ENCODE measurements around the gene SERPINB1.

DNA sequence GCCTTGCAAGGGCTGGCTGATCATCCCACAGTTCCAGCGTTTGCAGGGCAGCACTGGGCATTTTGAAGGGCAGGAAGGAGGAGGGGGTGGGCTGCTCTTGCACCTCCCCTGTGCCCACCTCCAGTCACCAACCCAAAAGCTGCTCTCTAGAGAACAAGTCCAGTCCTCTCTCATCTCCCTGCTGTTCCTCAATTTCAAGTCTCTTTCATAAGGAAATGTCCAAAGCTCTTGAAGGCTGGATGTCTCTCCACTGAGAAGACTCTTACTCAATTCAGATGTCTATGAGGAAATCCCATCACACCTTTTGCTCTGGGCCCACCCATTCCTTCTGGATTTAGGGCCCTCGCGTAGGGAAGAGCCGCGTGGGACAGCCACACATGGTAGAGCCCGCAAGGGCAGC is 44.8 kb downstream of the SERPINB1 start:
- no peak for TF ChIP-seq GATA3 (IDR thresholded peaks at IDR 0.05; ENCODE audit: low read depth, low read length)
- no peak for TF ChIP-seq GATA2 (IDR thresholded peaks at IDR 0.05; ENCODE audit: low read depth, low read length)
